ENCODE data around the gene TSC22D4. TPM values are rescaled to one million over a fixed set of nuclear protein-coding genes. Genes with fewer than 3 reads are reported as not detected.
"Not testable (repeated sequence)": the region's sequence is repeated elsewhere in the genome, so short reads cannot be mapped to it uniquely, and the experiment has no call there.

Gene TSC22D4
- polyA plus RNA-seq, 2 of the 4 experiments (the other 2 are of a cell fraction), result 7.9 to 28.9 TPM

GRCh38 chr7:100453854-100454253, 25.2 kb downstream of the TSC22D4 start:
- FAIRE-seq; DNase-seq (ENCODE audit: low read depth in 1 of 2, low spot score in 1 of 2); ATAC-seq; H3K9me3 ChIP-seq; H3K4me2 ChIP-seq; H3K4me3 ChIP-seq; H3K4me1 ChIP-seq; H3K27ac ChIP-seq: not testable (repeated sequence)
- 75% methylated on average over 8 of the region's 8 CpGs for WGBS (ENCODE audit: missing lambda C conversion rate)
- POLR2A ChIA-PET, result interaction anchor here (1.9 kb wide), 1 partner anchor 25 kb away, joined by 5 read pairs; the partner anchor contains the start of gene ZCWPW1
- CTCF ChIA-PET, result interaction anchor here (0.9 to 7.2 kb wide), 7 partner anchors 8 to 105 kb away, joined by 3 to 56 read pairs (median 7); partner anchors contain the start of gene SPACDR

- H3K9me3 ChIP-seq, result no peaks in the 10 kb centered on the region
- ATAC-seq, result no peak
- 89% methylated on average over 3 of the region's 3 CpGs for WGBS (ENCODE audit: missing lambda C conversion rate)
- POLR2A ChIA-PET, result interaction anchor here (1.9 kb wide), 1 partner anchor 24 kb away, joined by 5 read pairs; the partner anchor contains the start of gene ZCWPW1
- CTCF ChIA-PET, result interaction anchor here (0.6 to 7.2 kb wide), 4 partner anchors 10 to 30 kb away, joined by 3 to 56 read pairs (median 8); partner anchors contain the start of gene SPACDR
- H3K27ac ChIP-seq, result no peak overlapping the region
- FAIRE-seq, result no peak
- H3K4me3 ChIP-seq, result no peak overlapping the region
- 0 out of 3 replicates have a peak, but pooled peaks cover 3% of the 10 kb centered on the region for H3K4me1 ChIP-seq
- no peak for TF ChIP-seq PBX3 (IDR thresholded peaks at IDR 0.05)
- H3K4me2 ChIP-seq, result no peak overlapping the region
- DNase-seq (ENCODE audit: low read depth in 1 of 2, low spot score in 1 of 2), result no peak
Measured at GRCh38 chr7:100452513-100452912, 26.5 kb downstream of the TSC22D4 start.

GRCh38 chr7:100449190-100449795, 29.7 kb downstream of the TSC22D4 start:
- Histone ChIP-seq H3K4me1 (peaks cover 8% of the 10 kb centered on the region; the same call in 2 of the 3 replicates), H3K9me3 (no peaks in the 10 kb centered on the region), H3K4me3 (no peak overlapping the region), H3K27ac (no peak overlapping the region), H3K4me2 (no peak overlapping the region)
- no peak for ATAC-seq
- POLR2A ChIA-PET, result interaction anchor here (1.2 kb wide), 2 partner anchors 13 to 20 kb away, joined by 3 to 8 read pairs; partner anchors contain the start of genes PPP1R35 and ZCWPW1
- FAIRE-seq, result no peak
- CTCF ChIA-PET, result interaction anchor here (0.7 to 7.2 kb wide), 13 partner anchors 11 to 316 kb away, joined by 3 to 56 read pairs (median 4); partner anchors contain the start of genes MEPCE, POP7, PPP1R35 and SPACDR
- 89% methylated on average over 13 of the region's 13 CpGs for WGBS (ENCODE audit: missing lambda C conversion rate)
- no peak for DNase-seq (ENCODE audit: low read depth in 1 of 2, low spot score in 1 of 2)
- TF ChIP-seq POLR2AphosphoS2 (conservative IDR thresholded peaks at IDR 0.05; ENCODE audit: low read length) (no peak), CEBPB (IDR thresholded peaks at IDR 0.05) (0 out of 4 replicates have a peak, but pooled peaks of 1 of the 2 experiments have one; percentile 21)

GRCh38 chr7:100447363-100447762, 31.7 kb downstream of the TSC22D4 start:
- not testable (repeated sequence) for H3K4me2 ChIP-seq; DNase-seq (ENCODE audit: low read depth in 1 of 2, low spot score in 1 of 2); ATAC-seq; H3K27ac ChIP-seq; H3K4me3 ChIP-seq; FAIRE-seq; H3K9me3 ChIP-seq
- H3K4me1 ChIP-seq, result peaks cover 12% of the 10 kb centered on the region; the same call in 2 of the 3 replicates
- ChIA-PET CTCF (interaction anchor here (0.6 to 2.2 kb wide), 8 partner anchors 7 to 112 kb away, joined by 3 to 10 read pairs (median 3); partner anchors contain the start of gene PPP1R35), POLR2A (interaction anchor here (1.0 to 3.3 kb wide), 2 partner anchors 18 to 139 kb away, joined by 3 to 13 read pairs; partner anchors contain the start of genes FBXO24, MEPCE and ZCWPW1)
- 83% methylated on average over 8 of the region's 8 CpGs for WGBS (ENCODE audit: missing lambda C conversion rate)

GRCh38 chr7:100446040-100446439, 33.0 kb downstream of the TSC22D4 start:
- Histone ChIP-seq H3K27ac (no peak overlapping the region), H3K4me3 (no peak overlapping the region), H3K4me1 (peaks cover 10% of the 10 kb centered on the region; the same call in 2 of the 3 replicates), H3K9me3 (no peaks in the 10 kb centered on the region), H3K4me2 (no peak overlapping the region)
- no peak for DNase-seq (ENCODE audit: low read depth in 1 of 2, low spot score in 1 of 2)
- 54% methylated on average over 2 of the region's 2 CpGs for WGBS (ENCODE audit: missing lambda C conversion rate)
- ATAC-seq, result no peak
- POLR2A ChIA-PET, result interaction anchor here (3.3 kb wide), 1 partner anchor 17 kb away, joined by 13 read pairs; the partner anchor contains the start of genes MEPCE and ZCWPW1
- no peak for FAIRE-seq
- CTCF ChIA-PET, result interaction anchor here (0.6 to 2.2 kb wide), 4 partner anchors 9 to 109 kb away, joined by 3 to 10 read pairs (median 6); partner anchors contain the start of gene PPP1R35
- TF ChIP-seq FOSB (CRISPR knock-in tag; IDR thresholded peaks at IDR 0.05) (no peak), ELK1 (IDR thresholded peaks at IDR 0.05; ENCODE audit: low read depth, low read length) (no peak), CBX2 (IDR thresholded peaks at IDR 0.05; ENCODE audit: borderline replicate concordance, low read depth) (no peak), RFX5 (IDR thresholded peaks at IDR 0.05) (no peak), CTCF (IDR thresholded peaks at IDR 0.05) (no peak), ZFP36 (IDR thresholded peaks at IDR 0.05; ENCODE audit: borderline replicate concordance, partially characterized antibody) (no peak), BHLHE40 (IDR thresholded peaks at IDR 0.05; ENCODE audit: low read depth, low read length) (no peak), ZC3H11A (IDR thresholded peaks at IDR 0.05) (no peak), RNF2 (IDR thresholded peaks at IDR 0.05; ENCODE audit: borderline replicate concordance, low read depth) (no peak), BCL3 (IDR thresholded peaks at IDR 0.05) (no peak), NFE2L2 (conservative IDR thresholded peaks at IDR 0.05; ENCODE audit: low read length) (no peak), HOXA7 (CRISPR knock-in tag; IDR thresholded peaks at IDR 0.05) (no peak)

Measured in A549 (cell line).